NCI-H446 (cell line): ENCODE results near the gene ARHGAP24.

ENCODE experiments used
- DNase-seq, 2 experiments: peaks; one replicate each; lab custom pipeline; 2025; lab: John Stamatoyannopoulos, UW

ARHGAP24 gene

DNA sequence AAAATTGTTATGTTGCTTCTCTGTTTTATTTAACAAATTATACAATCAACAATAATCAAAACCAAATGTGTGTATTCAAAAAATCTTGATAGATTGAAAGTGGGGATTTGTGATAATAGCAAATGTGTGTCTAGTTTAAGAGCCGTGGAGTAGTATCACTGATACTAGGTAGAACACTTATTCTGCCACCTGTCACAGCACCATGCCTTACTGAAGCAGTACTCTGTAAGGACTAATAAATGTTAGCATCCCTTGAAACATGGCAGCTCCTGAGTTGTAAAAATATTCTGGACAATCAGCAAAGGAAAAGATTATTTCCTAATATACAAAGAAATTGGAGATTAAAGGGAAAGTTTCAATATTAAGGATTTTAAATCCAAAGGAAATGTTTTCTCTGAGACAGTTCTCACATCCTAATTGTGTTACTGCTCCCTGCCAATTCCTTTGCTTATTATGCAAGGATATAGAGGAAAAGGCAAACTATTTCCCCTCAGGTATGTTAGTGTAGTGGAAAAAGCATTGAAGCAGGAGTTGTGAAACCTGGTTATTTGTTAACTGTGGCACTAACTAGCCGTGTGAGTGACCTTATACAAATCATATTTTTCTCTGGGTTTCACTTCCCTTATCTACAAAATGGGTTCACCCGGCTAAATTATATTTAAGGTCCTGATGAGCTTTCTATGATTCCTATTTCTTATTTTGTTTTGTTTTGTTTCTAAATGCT, 303.1 kb downstream of the ARHGAP24 start:
- no peak for DNase-seq

DNA sequence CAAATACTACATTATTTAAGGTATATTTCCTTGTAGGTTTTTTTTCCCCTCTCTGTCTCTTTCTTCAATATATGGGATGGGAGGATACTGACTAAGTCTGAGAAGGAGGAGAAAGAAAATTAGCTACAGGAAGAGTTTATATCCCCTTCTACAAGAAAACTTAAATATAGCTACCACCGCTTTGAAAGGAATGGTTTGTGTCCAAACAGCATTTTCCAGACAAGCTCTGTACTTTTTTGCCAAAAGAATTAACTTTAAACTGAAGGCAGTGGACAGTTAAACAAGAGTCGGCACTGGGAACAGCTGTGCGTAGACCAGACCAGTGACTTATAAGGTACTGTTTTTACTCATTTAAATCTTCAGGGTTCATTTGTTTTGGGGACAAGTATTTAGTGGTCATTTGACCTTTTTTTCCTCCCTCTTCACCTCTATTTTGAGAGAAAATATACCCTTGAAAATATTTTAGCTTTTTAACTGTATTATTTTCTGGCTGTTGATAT, 303.7 kb downstream of the ARHGAP24 start:
- no peak for DNase-seq

DNA sequence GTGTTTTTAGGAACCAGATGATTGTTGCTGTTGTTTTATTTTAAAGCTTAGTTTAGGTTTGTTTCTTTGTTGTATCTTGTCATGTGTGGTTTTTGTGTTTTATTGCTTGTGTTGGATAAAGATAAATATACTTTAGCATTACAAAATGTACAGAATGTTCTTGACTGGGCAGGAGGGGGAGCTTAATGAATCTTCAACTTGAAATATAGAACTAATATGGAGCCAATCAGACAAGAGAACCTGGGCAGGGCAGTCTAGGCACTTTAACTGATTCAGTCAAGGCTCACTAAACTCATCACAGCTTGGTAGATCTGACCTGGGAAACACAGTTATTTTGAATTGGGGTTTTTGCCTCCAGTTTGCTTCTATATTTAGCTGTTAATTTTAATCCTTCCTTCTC, 304.2 kb downstream of the ARHGAP24 start:
- DNase-seq = no peak

DNA sequence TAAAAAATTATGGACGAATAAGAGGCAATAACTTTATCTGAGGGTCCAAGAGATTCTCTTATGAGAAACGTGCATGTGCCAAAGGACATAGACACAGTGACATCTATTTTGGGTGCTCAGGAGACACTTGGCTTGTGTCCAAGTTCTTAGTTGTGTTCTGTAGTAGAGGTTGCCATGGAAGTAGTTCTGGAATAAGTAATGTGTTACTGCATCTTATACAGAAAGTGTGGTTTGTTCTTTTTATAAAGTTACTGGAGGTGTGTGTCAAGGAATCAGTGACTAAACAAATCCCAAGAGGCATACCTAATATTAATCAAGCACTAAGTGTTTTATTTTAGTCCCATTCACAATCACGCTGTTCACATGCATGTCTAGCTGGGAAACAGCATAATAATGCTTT, 305.7 kb downstream of the ARHGAP24 start:
- DNase-seq = no peak

DNA sequence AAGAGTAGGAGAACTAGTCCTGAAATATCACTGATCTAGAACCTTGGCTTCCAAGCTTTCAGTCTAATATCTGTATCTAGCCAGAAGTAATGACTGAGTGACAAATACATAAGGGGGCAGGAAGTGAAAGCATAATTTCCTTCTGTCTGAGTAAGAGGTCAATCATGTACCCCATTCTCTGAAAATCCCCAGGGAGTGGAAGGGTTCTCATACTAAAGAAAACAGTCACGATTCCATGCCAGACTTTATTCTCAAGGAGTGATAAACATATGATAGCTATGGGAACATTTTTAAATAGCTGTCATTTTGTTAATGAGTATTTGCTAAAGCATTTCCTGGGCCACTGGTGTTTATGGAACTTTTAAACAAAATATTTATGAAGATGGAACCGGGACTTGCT, 308.5 kb downstream of the ARHGAP24 start:
- no peak for DNase-seq

DNA sequence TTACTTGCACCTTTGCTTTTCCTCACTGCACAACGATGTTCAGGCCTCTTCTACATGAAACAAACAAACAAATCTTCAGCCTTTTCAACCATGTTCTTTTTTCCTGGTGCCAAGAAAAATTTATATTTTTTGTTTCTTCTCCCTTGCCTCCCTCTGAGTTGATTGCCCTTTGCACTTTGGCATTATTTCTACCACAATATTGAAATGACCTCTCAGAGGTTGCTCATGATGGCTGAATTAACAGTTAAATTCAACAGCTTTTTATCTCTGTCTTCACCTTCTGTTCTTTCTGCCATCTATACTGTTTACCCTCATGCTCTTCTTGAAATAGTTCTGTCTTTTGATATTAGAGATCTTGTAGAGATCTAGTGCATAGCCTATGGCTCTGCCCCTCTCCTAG, 308.9 kb downstream of the ARHGAP24 start:
- DNase-seq = no peak

DNA sequence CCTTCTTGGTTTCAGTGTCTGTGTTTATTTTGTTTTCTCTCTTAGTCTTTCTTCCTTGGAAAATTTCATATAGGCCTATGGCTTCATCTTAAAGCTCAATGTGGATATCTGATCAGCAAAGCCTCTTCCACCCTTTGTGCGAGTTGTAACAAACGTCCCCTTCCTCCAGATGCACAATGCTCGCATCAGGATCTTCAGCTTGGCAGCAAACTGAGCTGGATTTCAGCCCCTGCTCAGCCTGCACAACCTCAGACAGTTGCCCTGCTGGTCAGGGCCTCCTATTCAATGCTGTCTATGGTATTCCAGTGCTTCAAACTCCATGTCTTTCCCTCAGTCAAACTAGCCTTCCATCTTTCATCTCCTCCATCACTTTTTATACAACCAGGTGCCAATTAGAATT, 309.4 kb downstream of the ARHGAP24 start:
- DNase-seq = no peak

DNA sequence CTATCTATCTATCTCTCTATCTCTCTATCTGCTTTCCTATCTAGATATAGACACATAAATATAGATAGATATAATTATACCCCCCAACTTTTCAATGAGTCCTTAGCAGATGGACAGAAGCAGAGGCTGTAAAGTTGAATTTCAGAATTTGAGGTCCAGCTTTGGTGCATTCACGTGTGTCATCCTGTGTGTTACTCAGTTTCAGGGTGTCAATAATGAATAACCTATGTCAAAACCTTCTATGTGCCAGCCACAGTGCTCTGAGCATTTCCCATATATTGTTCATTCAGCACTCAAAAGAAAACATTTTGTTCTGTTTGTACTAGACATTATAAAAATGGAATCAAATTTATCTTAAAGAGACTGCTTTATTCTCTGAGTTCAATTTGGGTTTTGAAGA, 310.0 kb downstream of the ARHGAP24 start:
- DNase-seq = no peak

DNA sequence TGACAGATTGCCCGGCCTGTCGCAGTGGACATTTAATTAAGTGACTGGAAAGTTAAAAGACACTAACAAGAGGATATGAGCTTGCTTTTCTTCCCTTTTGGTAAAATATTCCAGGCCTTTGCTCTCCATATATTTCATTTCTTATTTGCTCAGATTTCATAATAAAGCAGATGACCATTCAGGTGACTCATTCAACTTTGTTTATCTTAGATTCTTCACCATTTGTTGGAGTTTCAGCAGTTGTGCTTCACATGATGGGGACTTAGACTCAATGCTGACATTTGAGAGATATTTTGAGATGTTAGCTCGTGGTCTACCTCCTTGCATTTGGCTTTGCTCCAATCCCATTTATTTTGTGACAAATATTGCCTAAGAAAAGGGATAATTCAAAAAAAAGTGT, 312.2 kb downstream of the ARHGAP24 start:
- DNase-seq = no peak

DNA sequence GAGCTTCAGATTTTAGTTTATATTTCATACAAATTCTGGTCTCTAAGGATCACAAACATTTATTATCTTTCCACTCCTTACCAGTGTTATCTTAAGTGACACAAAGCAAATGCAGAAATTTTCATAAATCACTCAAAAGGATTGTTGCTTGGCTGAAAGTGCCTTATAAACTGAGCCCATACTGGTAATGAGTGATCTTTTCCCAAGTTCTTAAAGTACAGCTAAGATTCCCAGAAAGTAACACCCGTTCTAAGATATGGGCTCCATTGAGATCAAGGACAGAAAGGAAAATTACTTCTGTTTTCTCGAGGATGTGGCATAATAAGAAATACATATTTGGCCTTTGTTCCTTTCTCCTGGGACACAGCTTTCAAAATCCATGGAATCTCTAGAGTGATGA, 313.7 kb downstream of the ARHGAP24 start:
- DNase-seq = no peak

DNA sequence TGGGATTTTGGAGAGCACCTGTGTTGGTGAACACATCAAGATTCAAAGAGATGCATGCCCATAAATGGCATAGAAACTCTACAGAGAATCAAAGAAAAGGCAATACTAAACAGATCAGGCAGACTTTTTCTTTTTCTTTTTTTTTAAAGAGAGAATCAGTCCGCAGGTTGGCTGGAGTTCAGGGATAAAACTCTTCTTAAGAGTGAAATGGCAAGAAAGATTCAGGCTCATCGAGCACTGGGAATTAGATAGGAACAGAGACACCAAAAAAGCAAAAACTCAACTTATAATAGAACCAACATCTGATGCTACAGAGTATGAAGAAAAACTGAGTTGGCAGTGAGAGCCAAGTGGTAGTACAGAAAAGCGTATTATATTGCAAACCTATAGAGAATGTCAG, 314.3 kb downstream of the ARHGAP24 start:
- DNase-seq = no peak

DNA sequence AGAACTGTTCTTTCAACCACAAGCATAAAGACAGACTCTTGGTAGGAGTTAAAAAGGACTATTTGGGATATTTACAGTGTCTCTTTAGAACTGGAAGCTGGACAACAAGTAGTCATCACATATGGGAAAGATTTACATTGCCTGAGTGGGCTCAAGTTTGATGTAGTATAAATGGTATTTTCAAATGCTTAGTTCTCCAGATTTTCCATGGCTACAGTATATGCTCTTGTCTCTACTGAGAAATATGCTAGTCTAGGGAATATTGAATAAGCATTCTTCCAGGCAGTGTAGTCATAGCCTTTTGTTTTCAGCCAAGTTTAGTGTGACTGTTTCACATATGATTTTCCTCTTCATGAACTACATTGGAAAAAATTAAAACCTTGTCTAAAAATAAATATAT, 315.6 kb downstream of the ARHGAP24 start:
- peak in 1 of 2 experiments; percentile 24 for DNase-seq

DNA sequence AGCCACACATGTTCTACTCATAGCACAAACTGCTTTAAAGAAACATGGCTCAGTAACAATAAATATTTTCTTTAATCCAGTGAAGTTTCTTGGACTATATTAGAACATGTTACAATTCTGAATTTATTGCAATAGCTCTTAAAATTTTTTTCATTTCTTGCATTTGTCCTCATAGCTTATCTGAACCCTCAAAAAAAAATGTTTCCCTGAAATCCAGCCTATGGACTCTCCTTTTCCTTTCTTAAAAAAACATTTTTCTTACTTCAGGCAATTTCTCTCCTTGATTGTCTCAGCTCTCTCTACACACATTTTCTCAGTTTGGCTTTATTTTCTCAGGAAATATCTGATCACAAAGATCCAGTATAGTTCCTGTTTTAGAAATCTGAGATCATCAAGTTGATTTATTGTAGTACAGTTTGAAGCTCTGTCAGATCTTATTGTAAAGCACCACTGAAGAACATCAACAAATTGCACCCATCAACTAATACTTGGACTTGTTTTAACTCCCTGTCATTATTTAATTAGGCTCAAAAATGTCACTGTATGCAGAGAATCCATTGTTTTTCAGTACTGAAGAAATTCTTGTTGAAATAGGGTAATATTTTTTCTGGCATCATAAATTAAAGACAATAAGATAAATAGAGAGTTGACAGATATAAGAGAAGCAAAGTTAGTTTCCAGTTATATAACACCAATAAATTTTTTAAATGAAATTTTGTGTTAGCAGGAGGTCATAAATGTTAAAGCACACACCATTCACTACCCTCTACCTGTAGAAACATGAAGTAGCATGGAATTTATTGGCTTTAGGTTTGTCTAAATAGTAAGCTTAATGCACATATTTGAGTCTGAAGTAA, 317.7 kb downstream of the ARHGAP24 start:
- no peak for DNase-seq

DNA sequence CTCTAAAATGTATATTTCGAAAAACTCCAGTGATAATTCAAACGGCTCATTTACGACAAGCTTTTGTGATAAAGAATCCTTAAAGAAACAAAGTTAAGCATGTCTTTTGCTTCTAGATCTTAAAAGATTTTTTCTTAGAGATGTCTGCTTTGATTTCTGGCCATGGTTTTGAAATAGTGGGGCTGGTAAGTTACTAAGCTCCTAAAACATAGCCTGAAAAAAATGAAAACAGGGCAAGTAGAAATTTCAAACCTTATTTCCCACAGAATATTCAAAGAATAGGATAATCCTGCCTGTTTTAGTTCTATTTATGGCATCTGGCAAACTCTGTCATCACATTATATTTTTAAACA, 318.3 kb downstream of the ARHGAP24 start:
- no peak for DNase-seq

DNA sequence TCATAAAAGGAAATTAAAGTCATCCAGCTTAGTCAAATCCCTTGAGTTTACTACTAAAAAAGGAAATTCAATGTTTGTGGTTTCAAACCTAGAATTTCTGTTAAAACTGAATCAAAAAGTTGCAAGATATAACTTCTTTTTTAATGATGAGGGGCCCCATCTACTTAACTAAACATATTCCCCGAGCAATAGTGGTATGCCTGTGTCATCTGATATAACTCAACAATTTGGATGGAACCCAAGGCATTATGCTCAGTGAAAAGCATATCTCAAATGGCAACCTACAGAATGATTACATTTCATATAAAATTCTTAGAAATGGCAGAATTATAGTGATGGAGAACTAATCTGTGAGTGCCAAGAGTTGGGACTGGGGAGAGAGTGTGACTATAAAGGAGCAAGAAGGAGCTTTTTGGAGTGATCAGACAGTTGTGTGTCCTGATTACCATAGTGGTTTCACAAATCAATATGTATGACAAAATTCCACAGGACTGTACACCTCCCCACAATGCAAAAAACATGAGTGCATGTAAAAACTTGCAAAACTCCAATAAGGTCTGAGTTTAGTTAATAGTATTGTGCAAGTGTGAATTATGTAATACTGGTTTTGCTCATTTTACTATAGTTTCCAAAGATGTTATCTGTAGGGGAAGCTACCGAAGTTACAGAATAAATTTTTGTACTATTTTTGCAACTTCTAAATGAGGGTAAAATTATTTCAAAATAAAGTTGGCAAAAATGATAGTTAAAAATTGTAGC, 323.2 kb downstream of the ARHGAP24 start:
- DNase-seq = no peak

DNA sequence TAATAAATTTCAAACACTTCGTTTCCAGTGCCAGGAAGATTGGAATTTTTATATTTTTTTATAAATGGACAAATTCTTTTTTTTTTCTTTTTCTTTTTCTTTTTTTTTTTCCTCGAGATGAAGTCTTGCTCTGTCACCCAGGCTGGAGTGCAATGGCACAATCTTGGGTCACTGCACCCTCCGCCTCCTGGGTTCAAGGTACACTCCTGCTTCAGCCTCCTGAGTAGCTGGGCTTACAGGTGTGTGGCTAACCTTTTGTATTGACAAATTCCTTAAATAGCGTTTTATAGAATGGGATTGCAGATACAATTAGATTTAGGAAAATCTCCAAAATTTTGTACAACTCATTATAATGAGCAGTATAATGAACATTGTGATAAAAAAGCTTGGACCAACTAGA, 328.9 kb downstream of the ARHGAP24 start:
- no peak for DNase-seq

DNA sequence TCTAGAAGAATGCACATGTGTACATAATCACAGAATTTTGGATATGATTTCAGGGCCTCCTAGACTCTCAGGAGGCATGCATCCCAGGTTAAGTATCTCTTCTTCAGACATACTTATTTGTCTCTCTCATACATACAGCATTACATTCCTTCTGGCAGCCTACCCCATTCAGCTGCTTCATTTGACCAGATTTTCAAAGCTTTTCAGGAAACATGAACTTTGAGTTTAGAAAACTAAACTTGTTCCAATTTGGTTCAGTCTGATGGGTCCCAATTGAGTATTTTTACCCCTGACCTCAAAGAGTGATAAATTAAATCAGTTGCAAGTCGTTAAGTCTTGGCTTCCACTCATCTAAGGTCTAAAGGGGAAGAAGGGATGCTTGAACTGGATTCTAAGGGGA, 330.9 kb downstream of the ARHGAP24 start:
- no peak for DNase-seq

DNA sequence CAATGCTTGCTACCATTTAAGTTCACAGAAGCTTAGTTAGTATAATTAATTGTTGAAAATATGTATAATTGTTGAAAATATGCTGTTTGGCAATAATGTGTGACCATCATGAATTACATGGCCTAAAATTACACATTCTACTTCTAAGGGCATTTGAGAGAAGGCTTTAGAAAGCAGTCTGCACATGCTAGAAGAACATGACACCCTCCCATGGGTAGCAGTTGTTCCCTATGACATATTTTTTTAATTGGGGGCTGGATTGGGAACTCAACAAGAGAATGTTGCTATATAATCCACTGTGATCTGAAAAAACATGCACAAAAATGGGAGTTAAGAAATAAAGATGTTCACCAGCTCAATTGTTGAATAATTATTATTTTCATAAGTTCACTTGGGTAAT, 331.4 kb downstream of the ARHGAP24 start:
- no peak for DNase-seq

DNA sequence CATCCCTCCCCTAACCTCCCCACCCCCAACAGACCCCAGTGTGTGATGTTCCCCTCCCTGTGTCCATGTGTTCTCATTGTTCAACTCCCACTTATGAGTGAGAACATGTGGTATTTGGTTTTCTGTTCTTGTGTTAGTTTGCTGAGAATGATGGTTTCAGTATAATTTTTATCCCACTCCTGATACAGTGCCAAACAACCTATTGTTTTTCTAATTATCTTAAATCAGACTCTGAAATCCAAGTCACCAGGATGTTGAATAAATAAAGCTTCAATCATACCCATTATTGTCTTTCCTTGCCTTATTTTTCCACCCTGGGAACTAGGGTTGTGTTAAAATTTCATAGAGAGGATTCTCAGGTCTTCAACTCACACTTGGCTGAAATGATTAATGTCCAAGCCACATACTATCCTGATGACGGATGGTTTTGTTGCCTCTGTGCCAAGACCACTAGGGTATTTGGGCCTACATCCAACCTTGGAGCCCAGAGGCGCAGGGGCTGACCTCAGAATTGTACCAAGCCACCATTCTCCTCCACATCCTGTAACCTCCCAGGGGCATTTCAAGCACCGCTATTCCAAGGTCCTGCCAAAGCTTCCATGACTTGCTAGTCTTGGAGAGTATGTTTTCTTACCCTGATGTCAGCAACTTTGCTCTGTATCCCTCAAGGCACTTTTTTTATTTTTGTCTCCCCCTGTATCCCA, 332.4 kb downstream of the ARHGAP24 start:
- DNase-seq = peak; percentile 68 to 86

DNA sequence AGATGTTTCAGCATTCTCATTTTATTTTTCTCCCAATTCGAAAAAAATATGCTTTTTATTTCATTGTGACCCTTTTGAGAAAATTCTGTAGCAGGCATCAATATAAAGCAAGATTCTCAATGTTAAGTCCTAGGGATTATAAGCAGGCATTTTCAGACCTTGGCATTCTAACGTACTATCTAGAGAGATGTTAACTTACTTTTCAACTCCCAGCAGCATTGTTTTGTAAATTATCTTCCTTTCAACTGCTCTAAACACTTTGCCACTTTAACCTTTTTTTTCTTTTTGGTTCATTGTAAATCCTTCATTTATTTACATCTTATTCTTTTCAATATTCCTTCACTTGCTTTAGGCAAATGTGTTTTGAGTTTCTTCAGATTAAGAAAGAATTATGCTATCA, 333.2 kb downstream of the ARHGAP24 start:
- no peak for DNase-seq

DNA sequence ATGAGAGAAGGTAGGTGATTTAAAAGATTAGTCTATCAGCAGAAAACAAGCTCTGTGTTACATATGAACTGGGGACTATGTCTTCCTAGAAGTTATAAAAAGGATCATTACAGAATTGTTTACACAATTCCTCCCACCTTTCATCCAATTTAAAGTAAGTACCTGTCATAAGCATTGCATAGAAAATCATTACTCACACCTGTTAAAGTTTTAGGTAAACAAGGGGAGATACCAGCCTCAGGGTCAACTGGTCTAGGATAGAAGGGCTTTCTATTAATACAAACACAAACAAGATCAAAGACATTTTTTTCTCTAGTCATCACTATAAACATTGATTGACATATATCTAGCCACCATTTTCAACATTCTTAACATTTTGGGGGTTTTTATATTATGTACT, 333.9 kb downstream of the ARHGAP24 start:
- no peak for DNase-seq

DNA sequence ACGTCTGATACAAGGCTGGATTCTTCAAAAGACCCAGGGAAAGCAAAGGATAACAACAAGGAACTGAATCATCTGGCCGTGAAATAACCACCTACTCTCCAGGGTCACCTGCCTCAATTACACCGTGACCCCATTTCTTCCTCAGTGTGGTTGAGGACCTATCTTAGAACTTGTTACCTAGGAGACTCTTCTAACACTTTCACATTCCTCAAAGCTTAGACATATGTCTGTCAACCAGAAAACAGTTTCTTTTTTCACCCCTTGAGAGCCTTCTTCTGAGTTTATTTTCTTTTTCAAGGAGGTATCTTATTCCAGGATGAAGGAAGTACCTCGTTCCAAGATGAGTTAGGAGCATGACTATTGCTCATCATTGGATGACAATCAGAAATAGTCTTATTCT, 337.8 kb downstream of the ARHGAP24 start:
- no peak for DNase-seq
